A673 (cell line): Measurements from ENCODE around the gene FUBP1.

ENCODE experiments used
- CTCF ChIP-seq: fragments of 300-800, 200-600 bp; sonication (generic); conservative IDR thresholded peaks from 2 replicates; pipeline ENCODE4 v1.5.1; 2017; ENCODE audit warnings: low read depth, mild to moderate bottlenecking, antibody characterized with exemption, low read length, moderate library complexity, mixed read lengths
- EZH2 ChIP-seq: fragments of 200-600 bp; sonication (generic); IDR thresholded peaks from 2 replicates; pipeline ENCODE4 v1.6.1; 2017; ENCODE audit warnings: borderline replicate concordance, low read depth, mild to moderate bottlenecking, mixed read lengths, antibody characterized with exemption, low read length; ENCODE audit not compliant: poor library complexity, severe bottlenecking

GRCh38 chr1:78007677-78008341 is 28.9 kb upstream of the FUBP1 start:
- TF ChIP-seq CTCF (no peak), EZH2 (no peak)
